ENCODE measurements around the gene AP3S1.
"Not testable (repeated sequence)": the region's sequence is repeated elsewhere in the genome, so short reads cannot be mapped to it uniquely, and the experiment has no call there.

The AP3S1 gene

DNA sequence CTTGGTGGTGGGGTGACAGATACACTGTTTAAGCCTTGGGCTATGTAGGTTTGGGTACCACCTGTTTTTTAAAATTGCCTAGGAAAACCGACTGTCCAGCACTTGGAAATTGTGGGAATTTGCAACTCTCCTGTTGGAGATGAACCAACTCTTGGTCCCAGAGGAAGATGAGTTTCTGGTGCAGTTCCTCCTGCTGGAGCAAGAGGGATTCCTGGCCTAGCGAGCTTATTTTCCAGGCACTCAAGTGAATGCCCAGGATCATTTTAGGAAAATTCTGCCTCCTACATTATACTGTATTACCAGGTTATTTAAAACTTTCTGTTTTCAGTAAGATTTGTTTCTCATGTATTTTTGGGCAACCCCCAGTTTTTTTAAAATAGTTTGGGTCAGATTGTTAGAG is 33.7 kb downstream of the AP3S1 start:
- Histone ChIP-seq H4K8ac (ENCODE audit: low read length) (no peak overlapping the region), H3K14ac (ENCODE audit: low read length in 2 of 2) (no peak overlapping the region), H3K9me3 (ENCODE audit: control insufficient read depth, low read length) (no peaks in the 10 kb centered on the region), H2AK5ac (ENCODE audit: low read length, severe bottlenecking) (no peak overlapping the region), H2BK15ac (ENCODE audit: low read depth, poor library complexity, severe bottlenecking) (no peak overlapping the region), H2BK120ac (ENCODE audit: low read depth, low read length) (no peak overlapping the region), H3K23ac (ENCODE audit: low read length in 2 of 2) (no peak overlapping the region), H3K4me2 (ENCODE audit: low read length, poor library complexity, severe bottlenecking) (no peak overlapping the region), H4K91ac (ENCODE audit: low read length) (no peak overlapping the region), H3K27ac (ENCODE audit: low read length, poor library complexity, severe bottlenecking) (no peak overlapping the region), H3K4me1 (ENCODE audit: control insufficient read depth, insufficient read depth, low read depth, low read length) (no peaks in the 10 kb centered on the region), H3K4me3 (ENCODE audit: insufficient read depth in 1 of 2, low read depth in 1 of 2, low read length in 2 of 2) (no peak overlapping the region), H3K36me3 (ENCODE audit: control insufficient read depth in 1 of 2, insufficient read depth in 2 of 2, low read depth in 1 of 2, low read length in 2 of 2) (peaks cover 7 to 32% of the 10 kb centered on the region in 2 experiments), H3K9ac (ENCODE audit: low read length) (no peak overlapping the region), H3K79me1 (replicated peaks; ENCODE audit: low read length, poor library complexity, severe bottlenecking) (peaks cover 15% of the 10 kb centered on the region), H2BK5ac (ENCODE audit: low read depth, low read length, poor library complexity, severe bottlenecking) (no peak overlapping the region), H3K18ac (ENCODE audit: low read depth in 1 of 2, low read length in 2 of 2) (no peak overlapping the region), H2BK12ac (ENCODE audit: low read length in 2 of 2) (no peak overlapping the region), H3K27me3 (ENCODE audit: control insufficient read depth in 1 of 2, insufficient read depth in 1 of 2, low read length in 2 of 2) (no peaks in the 10 kb centered on the region), H2AFZ (ENCODE audit: low read depth, low read length) (no peak overlapping the region), H3K4ac (ENCODE audit: low read depth in 1 of 2, low read length in 2 of 2) (no peak overlapping the region)
- 87% methylated on average over 1 of the region's 2 CpGs for WGBS
- DNase-seq: no peak

- not testable (repeated sequence) for DNase-seq; H3K9ac ChIP-seq (ENCODE audit: low read length); H3K4me2 ChIP-seq (ENCODE audit: low read length, poor library complexity, severe bottlenecking); H2AK5ac ChIP-seq (ENCODE audit: low read length, severe bottlenecking); H2BK5ac ChIP-seq (ENCODE audit: low read depth, low read length, poor library complexity, severe bottlenecking); H4K8ac ChIP-seq (ENCODE audit: low read length); H3K18ac ChIP-seq (ENCODE audit: low read depth in 1 of 2, low read length in 2 of 2); H3K27me3 ChIP-seq (ENCODE audit: control insufficient read depth in 1 of 2, insufficient read depth in 1 of 2, low read length in 2 of 2); H2BK15ac ChIP-seq (ENCODE audit: low read depth, poor library complexity, severe bottlenecking); H3K4me1 ChIP-seq (ENCODE audit: control insufficient read depth, insufficient read depth, low read depth, low read length); H2AFZ ChIP-seq (ENCODE audit: low read depth, low read length); H3K9me3 ChIP-seq (ENCODE audit: control insufficient read depth, low read length); H3K4ac ChIP-seq (ENCODE audit: low read depth in 1 of 2, low read length in 2 of 2); H4K91ac ChIP-seq (ENCODE audit: low read length); H3K27ac ChIP-seq (ENCODE audit: low read length, poor library complexity, severe bottlenecking); H3K14ac ChIP-seq (ENCODE audit: low read length in 2 of 2); H3K23ac ChIP-seq (ENCODE audit: low read length in 2 of 2); H2BK12ac ChIP-seq (ENCODE audit: low read length in 2 of 2); H3K4me3 ChIP-seq (ENCODE audit: insufficient read depth in 1 of 2, low read depth in 1 of 2, low read length in 2 of 2); H2BK120ac ChIP-seq (ENCODE audit: low read depth, low read length)
- whole genome bisulfite sequencing: 100% methylated on average over 4 of the region's 5 CpGs
- Histone ChIP-seq H3K36me3 (ENCODE audit: control insufficient read depth in 1 of 2, insufficient read depth in 2 of 2, low read depth in 1 of 2, low read length in 2 of 2) (peaks cover 5 to 13% of the 10 kb centered on the region in 2 experiments), H3K79me1 (replicated peaks; ENCODE audit: low read length, poor library complexity, severe bottlenecking) (peaks cover 13% of the 10 kb centered on the region)
Measured at GRCh38 chr5:115877342-115877741, 35.6 kb downstream of the AP3S1 start.

GRCh38 chr5:115882434-115882833 is 40.7 kb downstream of the AP3S1 start:
- not testable (repeated sequence) for H2BK12ac ChIP-seq (ENCODE audit: low read length in 2 of 2); H3K4me2 ChIP-seq (ENCODE audit: low read length, poor library complexity, severe bottlenecking); H2AFZ ChIP-seq (ENCODE audit: low read depth, low read length); H3K23ac ChIP-seq (ENCODE audit: low read length in 2 of 2); H3K4ac ChIP-seq (ENCODE audit: low read depth in 1 of 2, low read length in 2 of 2); H2BK15ac ChIP-seq (ENCODE audit: low read depth, poor library complexity, severe bottlenecking); H3K14ac ChIP-seq (ENCODE audit: low read length in 2 of 2); H3K27me3 ChIP-seq (ENCODE audit: control insufficient read depth in 1 of 2, insufficient read depth in 1 of 2, low read length in 2 of 2); H2AK5ac ChIP-seq (ENCODE audit: low read length, severe bottlenecking); H2BK5ac ChIP-seq (ENCODE audit: low read depth, low read length, poor library complexity, severe bottlenecking); H3K4me3 ChIP-seq (ENCODE audit: insufficient read depth in 1 of 2, low read depth in 1 of 2, low read length in 2 of 2); H3K9me3 ChIP-seq (ENCODE audit: control insufficient read depth, low read length); H4K8ac ChIP-seq (ENCODE audit: low read length); H3K27ac ChIP-seq (ENCODE audit: low read length, poor library complexity, severe bottlenecking); H2BK120ac ChIP-seq (ENCODE audit: low read depth, low read length); DNase-seq; H3K18ac ChIP-seq (ENCODE audit: low read depth in 1 of 2, low read length in 2 of 2); H4K91ac ChIP-seq (ENCODE audit: low read length); H3K9ac ChIP-seq (ENCODE audit: low read length); H3K4me1 ChIP-seq (ENCODE audit: control insufficient read depth, insufficient read depth, low read depth, low read length)
- WGBS: 99% methylated on average over 8 of the region's 8 CpGs
- peaks cover 16% of the 10 kb centered on the region for H3K79me1 ChIP-seq (replicated peaks; ENCODE audit: low read length, poor library complexity, severe bottlenecking)
- H3K36me3 ChIP-seq (ENCODE audit: control insufficient read depth in 1 of 2, insufficient read depth in 2 of 2, low read depth in 1 of 2, low read length in 2 of 2): peaks cover 12 to 23% of the 10 kb centered on the region in 2 experiments

DNA sequence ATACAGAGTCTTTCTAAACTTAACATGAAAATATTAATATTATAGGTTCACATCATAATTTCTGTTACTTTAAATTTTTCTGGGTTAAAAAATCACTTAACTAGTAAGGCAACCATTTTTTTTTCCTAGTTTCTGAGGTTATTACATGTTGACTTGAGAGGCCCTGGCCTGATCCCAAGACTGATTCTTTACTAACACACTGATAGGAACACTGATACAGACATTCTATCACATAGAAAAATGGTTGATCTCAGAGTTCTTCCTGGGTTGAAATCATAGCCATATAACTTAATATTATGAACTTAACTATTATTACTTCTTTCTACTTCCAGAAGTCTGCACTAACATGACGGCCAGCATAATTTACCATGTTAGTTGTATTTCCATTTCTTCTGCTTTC is 43.0 kb downstream of the AP3S1 start:
- Histone ChIP-seq H3K27ac (ENCODE audit: low read length, poor library complexity, severe bottlenecking) (no peak overlapping the region), H3K9me3 (ENCODE audit: control insufficient read depth, low read length) (no peaks in the 10 kb centered on the region), H3K36me3 (ENCODE audit: control insufficient read depth in 1 of 2, insufficient read depth in 2 of 2, low read depth in 1 of 2, low read length in 2 of 2) (peaks cover 12 to 25% of the 10 kb centered on the region in 2 experiments), H3K4ac (ENCODE audit: low read depth in 1 of 2, low read length in 2 of 2) (no peak overlapping the region), H2BK15ac (ENCODE audit: low read depth, poor library complexity, severe bottlenecking) (no peak overlapping the region), H4K91ac (ENCODE audit: low read length) (no peak overlapping the region), H3K4me3 (ENCODE audit: insufficient read depth in 1 of 2, low read depth in 1 of 2, low read length in 2 of 2) (no peak overlapping the region), H3K27me3 (ENCODE audit: control insufficient read depth in 1 of 2, insufficient read depth in 1 of 2, low read length in 2 of 2) (no peaks in the 10 kb centered on the region), H2BK12ac (ENCODE audit: low read length in 2 of 2) (no peak overlapping the region), H3K9ac (ENCODE audit: low read length) (no peak overlapping the region), H2AFZ (ENCODE audit: low read depth, low read length) (no peak overlapping the region), H4K8ac (ENCODE audit: low read length) (no peak overlapping the region), H3K14ac (ENCODE audit: low read length in 2 of 2) (no peak overlapping the region), H2BK5ac (ENCODE audit: low read depth, low read length, poor library complexity, severe bottlenecking) (no peak overlapping the region), H2BK120ac (ENCODE audit: low read depth, low read length) (no peak overlapping the region), H3K23ac (ENCODE audit: low read length in 2 of 2) (no peak overlapping the region), H2AK5ac (ENCODE audit: low read length, severe bottlenecking) (no peak overlapping the region), H3K79me1 (replicated peaks; ENCODE audit: low read length, poor library complexity, severe bottlenecking) (peaks cover 12% of the 10 kb centered on the region), H3K4me1 (ENCODE audit: control insufficient read depth, insufficient read depth, low read depth, low read length) (no peaks in the 10 kb centered on the region), H3K4me2 (ENCODE audit: low read length, poor library complexity, severe bottlenecking) (no peak overlapping the region), H3K18ac (ENCODE audit: low read depth in 1 of 2, low read length in 2 of 2) (no peak overlapping the region)
- WGBS: 100% methylated on average over 1 of the region's 1 CpG
- no peak for DNase-seq
